Measurements from ENCODE around the gene INPP5B. TPM values are rescaled to one million over a fixed set of nuclear protein-coding genes. Genes with fewer than 3 reads are reported as not detected.
A peak's percentile ranks its signal among the peaks of the same experiment; 100 is the strongest.

The INPP5B gene
- total and polyA plus RNA-seq, 9 of the 15 experiments (the other 6 are each of a cell fraction or from before 2014, with no cell fraction given) = 14.1 to 28.7 (median 20.9) TPM

DNA sequence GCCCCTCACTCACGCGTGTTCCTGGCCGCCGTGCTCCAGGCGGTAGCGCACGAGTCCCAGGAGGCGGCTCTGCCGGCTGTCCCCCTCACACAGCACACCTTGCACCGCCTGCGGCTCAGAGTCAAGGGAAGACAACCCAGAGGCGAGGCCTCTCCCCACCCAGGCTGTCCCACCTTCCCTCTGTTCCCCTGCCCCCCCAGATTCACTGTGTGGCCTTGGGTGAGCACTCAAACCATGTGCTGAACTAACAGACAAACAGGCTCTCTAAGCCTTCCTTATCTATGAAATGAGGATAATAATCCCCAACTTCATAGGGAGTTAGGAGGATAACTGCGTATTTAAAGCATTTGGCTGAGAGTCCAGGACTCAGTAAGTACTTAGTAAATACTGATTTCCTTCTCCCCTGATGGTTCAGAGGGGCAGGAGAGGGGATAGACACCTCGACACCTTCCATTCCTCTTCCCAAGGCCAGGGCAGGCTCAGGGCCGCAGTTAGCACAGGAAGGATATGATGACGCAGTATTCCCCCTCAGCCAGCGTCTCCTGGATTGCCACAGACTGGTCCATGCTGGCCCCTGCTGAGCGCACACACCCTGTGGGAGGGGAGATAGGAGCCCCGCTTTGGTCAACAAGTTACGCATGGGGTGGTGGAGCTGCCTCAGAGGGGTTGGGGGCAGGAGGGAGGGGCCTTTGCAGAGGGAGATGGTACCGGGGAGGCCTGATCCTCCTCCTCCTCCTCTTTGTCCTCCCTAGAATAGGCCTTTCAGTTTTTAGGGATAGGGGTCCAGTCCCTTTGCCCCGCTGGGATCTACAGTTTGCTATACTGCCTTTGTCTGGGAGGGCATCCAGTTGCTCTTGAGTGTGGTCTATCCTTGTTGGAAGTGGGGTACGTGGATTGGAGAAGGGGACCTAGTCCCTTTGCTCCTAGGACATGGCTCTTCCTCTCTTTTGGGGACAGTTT, 830 bp downstream of the INPP5B start (continued):
- TF ChIP-seq, protein P1, sequence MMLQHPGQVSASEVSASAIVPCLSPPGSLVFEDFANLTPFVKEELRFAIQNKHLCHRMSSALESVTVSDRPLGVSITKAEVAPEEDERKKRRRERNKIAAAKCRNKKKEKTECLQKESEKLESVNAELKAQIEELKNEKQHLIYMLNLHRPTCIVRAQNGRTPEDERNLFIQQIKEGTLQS (IDR thresholded peaks at IDR 0.05) = peak; percentile 29
- TF ChIP-seq, protein P1 (CRISPR knock-in tag; conservative IDR thresholded peaks at IDR 0.05) = no peak
- TF ChIP-seq SMARCA5 (IDR thresholded peaks at IDR 0.05) (no peak), ZNF184 (CRISPR knock-in tag; IDR thresholded peaks at IDR 0.05) (no peak), PTTG1 (tag; IDR thresholded peaks at IDR 0.05; ENCODE audit: low read depth) (no peak), MEF2A (IDR thresholded peaks at IDR 0.05; ENCODE audit: control insufficient read depth, low read depth, low read length) (no peak), ZZZ3 (IDR thresholded peaks at IDR 0.05) (no peak), HDAC1 (IDR thresholded peaks at IDR 0.05) (no peak), ZNF165 (CRISPR knock-in tag; IDR thresholded peaks at IDR 0.05; ENCODE audit: borderline replicate concordance) (no peak), MBD2 (IDR thresholded peaks at IDR 0.05; ENCODE audit: borderline replicate concordance, low read depth) (no peak), ZNF347 (CRISPR knock-in tag; IDR thresholded peaks at IDR 0.05; ENCODE audit: low read depth) (no peak), TBL1XR1 (IDR thresholded peaks at IDR 0.05; ENCODE audit: low read length in 2 of 2) (no peak), NFRKB (IDR thresholded peaks at IDR 0.05; ENCODE audit: low read depth) (peak; percentile 60; the same call in 1 of the 2 replicates), CBX5 (IDR thresholded peaks at IDR 0.05; ENCODE audit: borderline replicate concordance, low read depth) (no peak)
- TF ChIP-seq, protein P2, sequence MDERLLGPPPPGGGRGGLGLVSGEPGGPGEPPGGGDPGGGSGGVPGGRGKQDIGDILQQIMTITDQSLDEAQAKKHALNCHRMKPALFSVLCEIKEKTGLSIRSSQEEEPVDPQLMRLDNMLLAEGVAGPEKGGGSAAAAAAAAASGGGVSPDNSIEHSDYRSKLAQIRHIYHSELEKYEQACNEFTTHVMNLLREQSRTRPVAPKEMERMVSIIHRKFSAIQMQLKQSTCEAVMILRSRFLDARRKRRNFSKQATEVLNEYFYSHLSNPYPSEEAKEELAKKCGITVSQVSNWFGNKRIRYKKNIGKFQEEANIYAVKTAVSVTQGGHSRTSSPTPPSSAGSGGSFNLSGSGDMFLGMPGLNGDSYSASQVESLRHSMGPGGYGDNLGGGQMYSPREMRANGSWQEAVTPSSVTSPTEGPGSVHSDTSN (CRISPR knock-in tag; IDR thresholded peaks at IDR 0.05; ENCODE audit: low read depth) = no peak
- TF ChIP-seq, protein P2 (tag; conservative IDR thresholded peaks at IDR 0.05; ENCODE audit: low read depth) = no peak
- TF ChIP-seq, protein P3, sequence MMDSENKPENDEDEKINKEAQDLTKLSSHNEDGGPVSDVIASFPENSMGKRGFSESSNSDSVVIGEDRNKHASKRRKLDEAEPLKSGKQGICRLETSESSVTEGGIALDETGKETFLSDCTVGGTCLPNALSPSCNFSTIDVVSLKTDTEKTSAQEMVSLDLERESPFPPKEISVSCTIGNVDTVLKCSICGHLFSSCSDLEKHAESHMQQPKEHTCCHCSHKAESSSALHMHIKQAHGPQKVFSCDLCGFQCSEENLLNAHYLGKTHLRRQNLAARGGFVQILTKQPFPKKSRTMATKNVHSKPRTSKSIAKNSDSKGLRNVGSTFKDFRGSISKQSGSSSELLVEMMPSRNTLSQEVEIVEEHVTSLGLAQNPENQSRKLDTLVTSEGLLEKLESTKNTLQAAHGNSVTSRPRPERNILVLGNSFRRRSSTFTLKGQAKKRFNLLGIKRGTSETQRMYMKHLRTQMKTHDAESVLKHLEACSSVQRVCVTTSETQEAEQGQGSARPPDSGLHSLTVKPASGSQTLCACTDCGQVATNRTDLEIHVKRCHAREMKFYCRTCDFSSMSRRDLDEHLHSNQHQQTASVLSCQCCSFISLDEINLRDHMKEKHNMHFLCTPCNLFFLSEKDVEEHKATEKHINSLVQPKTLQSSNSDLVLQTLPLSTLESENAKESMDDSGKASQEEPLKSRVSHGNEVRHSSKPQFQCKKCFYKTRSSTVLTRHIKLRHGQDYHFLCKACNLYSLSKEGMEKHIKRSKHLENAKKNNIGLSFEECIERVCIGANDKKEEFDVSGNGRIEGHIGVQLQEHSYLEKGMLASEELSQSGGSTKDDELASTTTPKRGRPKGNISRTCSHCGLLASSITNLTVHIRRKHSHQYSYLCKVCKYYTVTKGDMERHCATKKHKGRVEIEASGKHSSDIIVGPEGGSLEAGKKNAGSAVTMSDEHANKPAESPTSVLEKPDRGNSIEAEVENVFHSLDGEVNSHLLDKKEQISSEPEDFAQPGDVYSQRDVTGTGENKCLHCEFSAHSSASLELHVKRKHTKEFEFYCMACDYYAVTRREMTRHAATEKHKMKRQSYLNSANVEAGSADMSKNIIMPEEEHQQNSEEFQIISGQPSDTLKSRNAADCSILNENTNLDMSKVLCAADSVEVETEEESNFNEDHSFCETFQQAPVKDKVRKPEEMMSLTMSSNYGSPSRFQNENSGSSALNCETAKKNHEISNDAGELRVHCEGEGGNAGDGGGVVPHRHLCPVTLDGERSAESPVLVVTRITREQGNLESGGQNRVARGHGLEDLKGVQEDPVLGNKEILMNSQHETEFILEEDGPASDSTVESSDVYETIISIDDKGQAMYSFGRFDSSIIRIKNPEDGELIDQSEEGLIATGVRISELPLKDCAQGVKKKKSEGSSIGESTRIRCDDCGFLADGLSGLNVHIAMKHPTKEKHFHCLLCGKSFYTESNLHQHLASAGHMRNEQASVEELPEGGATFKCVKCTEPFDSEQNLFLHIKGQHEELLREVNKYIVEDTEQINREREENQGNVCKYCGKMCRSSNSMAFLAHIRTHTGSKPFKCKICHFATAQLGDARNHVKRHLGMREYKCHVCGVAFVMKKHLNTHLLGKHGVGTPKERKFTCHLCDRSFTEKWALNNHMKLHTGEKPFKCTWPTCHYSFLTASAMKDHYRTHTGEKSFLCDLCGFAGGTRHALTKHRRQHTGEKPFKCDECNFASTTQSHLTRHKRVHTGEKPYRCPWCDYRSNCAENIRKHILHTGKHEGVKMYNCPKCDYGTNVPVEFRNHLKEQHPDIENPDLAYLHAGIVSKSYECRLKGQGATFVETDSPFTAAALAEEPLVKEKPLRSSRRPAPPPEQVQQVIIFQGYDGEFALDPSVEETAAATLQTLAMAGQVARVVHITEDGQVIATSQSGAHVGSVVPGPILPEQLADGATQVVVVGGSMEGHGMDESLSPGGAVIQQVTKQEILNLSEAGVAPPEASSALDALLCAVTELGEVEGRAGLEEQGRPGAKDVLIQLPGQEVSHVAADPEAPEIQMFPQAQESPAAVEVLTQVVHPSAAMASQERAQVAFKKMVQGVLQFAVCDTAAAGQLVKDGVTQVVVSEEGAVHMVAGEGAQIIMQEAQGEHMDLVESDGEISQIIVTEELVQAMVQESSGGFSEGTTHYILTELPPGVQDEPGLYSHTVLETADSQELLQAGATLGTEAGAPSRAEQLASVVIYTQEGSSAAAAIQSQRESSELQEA (IDR thresholded peaks at IDR 0.05; ENCODE audit: low read depth) = no peak

All from K562 (cell line).